C4-2B (cell line): ENCODE measurements around the gene CYS1.
A peak's percentile ranks its signal among the peaks of the same experiment; 100 is the strongest.

Experiments
- H3K27ac ChIP-seq: fragments of 450-650 bp; 2 replicates; pipeline ENCODE4 v1.5.1; 2017
- CTCF ChIP-seq: fragments of 450-650 bp; conservative IDR thresholded peaks from 2 replicates; pipeline ENCODE4 v1.5.1; 2017; ENCODE audit warnings: mild to moderate bottlenecking
- ZFX ChIP-seq: fragments of 450-650 bp; IDR thresholded peaks from 2 replicates; pipeline ENCODE4 v1.6.1; 2017

Gene CYS1

GRCh38 chr2:10076511-10076910 is 3.7 kb downstream of the CYS1 start:
- no peak for TF ChIP-seq CTCF
- no peak for TF ChIP-seq ZFX
- H3K27ac ChIP-seq, result no peak overlapping the region

DNA sequence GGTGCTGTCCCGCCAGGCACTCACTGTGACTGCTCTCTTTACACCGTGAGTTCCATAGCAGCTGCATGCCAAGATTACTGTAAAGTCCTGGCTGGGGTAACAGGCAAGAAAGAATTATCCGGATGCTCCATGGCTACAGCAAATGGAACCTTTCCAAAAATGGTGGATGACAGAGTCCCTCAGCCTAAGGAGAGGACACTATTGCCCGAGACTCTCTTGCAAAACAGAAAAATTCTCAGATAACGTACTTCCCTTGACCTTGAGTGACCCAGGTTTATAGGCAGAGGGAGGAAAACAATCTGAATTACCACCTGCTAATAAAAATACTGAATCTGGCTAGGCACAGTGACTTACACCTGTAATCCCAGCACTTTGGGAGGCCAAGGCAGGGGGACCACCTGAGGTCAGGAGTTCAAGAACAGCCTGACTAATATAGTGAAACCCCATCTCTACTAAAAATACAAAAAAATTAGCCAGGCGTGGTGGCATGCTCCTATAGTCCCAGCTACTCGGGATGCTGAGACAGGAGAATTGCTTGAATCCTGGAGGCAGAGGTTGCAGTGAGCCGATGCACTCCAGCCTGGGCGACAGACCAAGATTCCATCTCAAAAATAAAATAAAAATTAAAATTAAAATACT is 4.5 kb downstream of the CYS1 start:
- H3K27ac ChIP-seq, result no peak overlapping the region
- TF ChIP-seq CTCF (no peak), ZFX (no peak)

DNA sequence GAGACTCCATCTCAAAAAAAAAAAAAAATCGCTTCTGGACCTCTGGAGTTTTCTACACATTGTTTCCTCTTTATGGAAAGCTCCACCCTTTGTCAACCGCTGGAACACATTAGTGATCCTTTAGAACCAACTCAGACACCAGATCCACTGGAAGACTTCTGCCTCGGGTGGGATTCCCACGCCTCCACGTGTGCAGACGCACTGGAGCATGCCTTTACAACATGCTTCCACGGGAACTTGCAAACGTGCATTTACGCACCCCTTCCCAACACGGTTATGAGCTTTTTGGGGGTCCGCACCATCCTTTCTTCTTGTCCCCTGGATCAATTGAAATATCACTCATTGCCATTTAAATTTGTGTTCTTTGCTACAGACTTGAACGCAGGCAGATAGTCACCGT is 5.1 kb downstream of the CYS1 start:
- TF ChIP-seq ZFX, result no peak
- TF ChIP-seq CTCF, result no peak
- no peak overlapping the region for H3K27ac ChIP-seq

GRCh38 chr2:10073706-10074105 is 6.5 kb downstream of the CYS1 start:
- no peak for TF ChIP-seq CTCF
- TF ChIP-seq ZFX, result no peak
- no peak overlapping the region for H3K27ac ChIP-seq

DNA sequence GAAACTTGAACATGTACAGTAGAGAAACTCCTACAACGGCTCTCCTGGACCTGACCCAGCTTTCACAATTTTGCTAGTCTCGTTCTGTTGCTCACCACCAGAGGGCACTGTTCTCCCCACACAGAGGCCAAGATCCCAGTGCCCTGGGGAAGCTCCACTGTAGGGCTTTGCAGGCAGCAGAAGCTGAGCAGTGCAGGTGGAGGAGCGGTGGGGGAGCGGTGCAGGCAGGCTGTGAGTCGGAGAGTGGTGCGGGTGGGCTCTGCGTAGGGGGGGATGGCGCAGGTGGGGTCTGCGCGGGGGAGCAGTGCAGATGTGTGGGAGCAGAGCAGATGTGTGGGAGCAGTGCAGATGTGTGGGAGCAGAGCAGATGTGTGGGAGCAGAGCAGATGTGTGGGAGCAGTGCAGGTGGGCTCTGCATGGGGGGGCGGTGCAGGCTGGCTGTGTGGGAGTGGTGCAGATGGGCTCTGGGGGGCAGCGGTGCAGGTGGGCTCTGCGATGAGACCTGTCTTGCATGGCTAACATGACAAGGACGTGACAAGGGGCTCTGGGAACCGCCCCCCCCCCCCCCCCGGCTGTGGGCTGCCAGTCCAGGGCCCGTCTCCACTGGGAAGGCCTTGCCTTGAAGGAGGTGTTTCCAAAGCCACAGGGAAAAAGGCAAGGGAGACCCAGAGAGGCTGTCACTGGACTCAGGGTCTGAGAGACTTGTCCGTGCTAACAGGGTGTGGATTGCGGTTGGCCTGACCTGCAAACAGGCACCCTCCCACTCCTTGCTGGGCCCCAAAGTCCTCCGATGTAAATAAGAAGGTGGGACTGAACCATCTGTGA is 7.3 kb downstream of the CYS1 start:
- TF ChIP-seq ZFX (no peak), CTCF (peak; percentile 88)
- H3K27ac ChIP-seq, result no peak overlapping the region

DNA sequence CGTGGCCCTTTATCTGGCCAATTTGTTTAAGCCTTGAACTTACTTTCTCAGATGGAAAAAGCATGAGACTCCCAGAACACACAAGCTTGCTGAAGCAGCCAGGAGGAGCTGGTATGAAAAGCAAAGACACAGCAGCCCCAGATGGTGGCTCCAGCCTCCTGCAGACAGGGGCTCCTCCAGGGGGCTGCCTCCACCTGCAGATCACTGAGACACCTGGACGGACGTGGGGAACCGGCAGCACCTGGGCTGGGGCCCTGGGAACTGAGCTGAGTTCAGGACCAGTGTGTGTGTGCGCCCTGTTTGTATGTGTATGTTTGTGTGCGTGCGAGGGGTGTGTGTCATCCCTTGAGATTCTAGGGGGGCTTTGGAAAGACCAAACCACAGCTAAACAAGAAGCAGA is 8.6 kb downstream of the CYS1 start:
- TF ChIP-seq ZFX (no peak), CTCF (no peak)

DNA sequence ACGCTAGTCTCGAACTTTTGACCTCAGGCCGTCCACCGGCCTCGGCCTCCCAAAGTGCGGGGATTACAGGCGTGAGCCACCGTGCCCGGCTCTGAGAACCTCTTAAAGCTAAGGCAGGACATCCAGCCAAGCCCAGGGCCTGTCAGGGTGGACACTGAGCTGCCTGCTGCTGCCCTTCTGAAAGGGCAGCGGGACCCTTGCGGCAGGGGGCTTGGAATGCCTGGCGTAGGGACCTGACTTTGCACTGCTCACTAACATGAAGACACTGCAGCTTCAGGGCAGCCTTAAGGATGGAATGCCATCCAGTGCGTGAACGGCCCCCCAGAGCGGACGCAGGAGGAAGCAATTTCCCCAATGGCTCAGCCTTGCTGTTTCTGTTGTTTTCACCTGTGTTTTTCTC is 9.0 kb downstream of the CYS1 start:
- no peak overlapping the region for H3K27ac ChIP-seq
- no peak for TF ChIP-seq ZFX
- no peak for TF ChIP-seq CTCF

More for the DNA sequence above, 8.6 kb downstream of the CYS1 start:
- no peak overlapping the region for H3K27ac ChIP-seq
